HepG2 (cell line): Measurements from ENCODE around the gene HMHB1. TPM values are rescaled to one million over a fixed set of nuclear protein-coding genes. Genes with fewer than 3 reads are reported as not detected.
A peak's percentile ranks its signal among the peaks of the same experiment; 100 is the strongest.

Experiments
- CENPX ChIP-seq: sonication (generic); formaldehyde crosslinking; IDR thresholded peaks from 2 replicates; pipeline ENCODE4 v1.9.0; 2021; ENCODE audit warnings: mild to moderate bottlenecking, missing genetic modification reagents, moderate library complexity
- CHD2 ChIP-seq: IDR thresholded peaks from 2 replicates; pipeline ENCODE4 v1.6.1; 2011; ENCODE audit warnings: low read depth, low read length, improper control_type of control experiment
- GATAD2A ChIP-seq: IDR thresholded peaks from 2 replicates; pipeline ENCODE4 v1.6.1; 2016
- HNRNPLL ChIP-seq: fragments of 200-400 bp; formaldehyde crosslinking; IDR thresholded peaks from 2 replicates; pipeline ENCODE4 v1.6.1; 2017; ENCODE audit warnings: mild to moderate bottlenecking, low read depth, low read length; ENCODE audit not compliant: poor library complexity, severe bottlenecking
- NAIF1 ChIP-seq: sonication (generic); formaldehyde crosslinking; IDR thresholded peaks from 2 replicates; pipeline ENCODE4 v1.5.0; 2020; ENCODE audit warnings: mild to moderate bottlenecking, missing genetic modification reagents, borderline replicate concordance
- NCOR1 ChIP-seq: fragments of 200-600 bp; sonication (generic); IDR thresholded peaks from 2 replicates; pipeline ENCODE4 v1.7.0; 2017; ENCODE audit warnings: antibody characterized with exemption, low read length, borderline replicate concordance
- NR2F6 ChIP-seq, 2 experiments: IDR thresholded peaks; 2 replicates each; pipeline ENCODE4 v1.6.1; 2016; ENCODE audit warnings: antibody characterized with exemption in 1 of 2, mild to moderate bottlenecking in 1 of 2
- PAF1 ChIP-seq: IDR thresholded peaks from 2 replicates; pipeline ENCODE4 v1.6.1; 2016; ENCODE audit warnings: missing genetic modification reagents, missing compliant biosample characterization
- RAD51 ChIP-seq: fragments of 450-650 bp; IDR thresholded peaks from 2 replicates; pipeline ENCODE4 v1.6.1; 2016; ENCODE audit warnings: borderline replicate concordance
- RBFOX2 ChIP-seq: fragments of 200-400 bp; formaldehyde crosslinking; IDR thresholded peaks from 2 replicates; pipeline ENCODE4 v1.6.1; 2017; ENCODE audit warnings: low read depth, mild to moderate bottlenecking, low read length
- SP1 ChIP-seq, 2 experiments: fragments of 450-650 bp in 1 of 2; sonication (generic) in 1 of 2; formaldehyde crosslinking in 1 of 2; IDR thresholded peaks; 2 replicates each; pipeline versions ENCODE4 v1.4.0 to v1.6.1; 2016 to 2020; ENCODE audit warnings: missing genetic modification reagents in 1 of 2
- TCF7 ChIP-seq: sonication (generic); IDR thresholded peaks from 2 replicates; pipeline ENCODE4 v1.6.1; 2016; ENCODE audit warnings: antibody characterized with exemption, low read depth
- TOE1 ChIP-seq: sonication (generic); formaldehyde crosslinking; IDR thresholded peaks from 2 replicates; pipeline ENCODE4 v1.4.0; 2020; ENCODE audit warnings: mild to moderate bottlenecking, missing genetic modification reagents
- XBP1 ChIP-seq: sonication (generic); formaldehyde crosslinking; IDR thresholded peaks from 2 replicates; pipeline ENCODE4 v1.5.0; 2020; ENCODE audit warnings: missing genetic modification reagents
- ZNF121 ChIP-seq: sonication (generic); formaldehyde crosslinking; IDR thresholded peaks from 2 replicates; pipeline ENCODE4 v1.5.0; 2020; ENCODE audit warnings: mild to moderate bottlenecking, missing genetic modification reagents
- ZNF230 ChIP-seq: sonication (generic); formaldehyde crosslinking; IDR thresholded peaks from 2 replicates; pipeline ENCODE4 v1.4.0; 2020; ENCODE audit warnings: mild to moderate bottlenecking, missing genetic modification reagents
- ZNF614 ChIP-seq: IDR thresholded peaks from 2 replicates; pipeline ENCODE4 v1.6.1; 2018; ENCODE audit warnings: missing biosample characterization, missing genetic modification reagents, inconsistent platforms, borderline replicate concordance
- ZNF652 ChIP-seq: IDR thresholded peaks from 2 replicates; pipeline ENCODE4 v1.6.1; 2016; ENCODE audit warnings: low read depth, borderline replicate concordance
- ZSCAN20 ChIP-seq: sonication (generic); formaldehyde crosslinking; IDR thresholded peaks from 2 replicates; pipeline ENCODE4 v1.4.0; 2020; ENCODE audit warnings: missing genetic modification reagents, mild to moderate bottlenecking, borderline replicate concordance
- ZSCAN25 ChIP-seq: sonication (generic); formaldehyde crosslinking; IDR thresholded peaks from 2 replicates; pipeline ENCODE4 v1.8.0; 2022; ENCODE audit warnings: mild to moderate bottlenecking, missing genetic modification reagents
- ZSCAN31 ChIP-seq: sonication (generic); formaldehyde crosslinking; IDR thresholded peaks from 2 replicates; pipeline ENCODE4 v1.5.0; 2020; ENCODE audit warnings: low read depth, mild to moderate bottlenecking, missing genetic modification reagents
- polyA plus RNA-seq, 8 experiments: library from polyadenylated mRNA; depleted of rRNA in 3 of 8; stranded (reverse) in 7 of 8; unstranded in 1 of 8; fragments of >200 nt; fragmentation: Illumina TruSeq in 4 of 8; extraction: Trizol in 4 of 8; gene quantifications; 2 replicates each; pipeline versions ENCODE4 v1.2.1 to v1.2.3, GENCODE V29; 2011 to 2016; ENCODE audit warnings: low read depth in 4 of 8, missing spikeins in 1 of 8, mixed read lengths in 1 of 8; ENCODE audit not compliant: insufficient read depth in 1 of 8
- total RNA-seq, 5 experiments: library from RNA; depleted of rRNA; stranded (reverse); fragments of >200 nt; fragmentation: Illumina TruSeq; extraction: Trizol; gene quantifications; 2 replicates each; pipeline ENCODE4 v1.2.3, GENCODE V29; 2016; ENCODE audit warnings: low read depth in 1 of 5
- TF ChIP-seq, protein P1 (sequence below): sonication (generic); formaldehyde crosslinking; IDR thresholded peaks from 2 replicates; pipeline ENCODE4 v1.5.1; 2020; ENCODE audit warnings: mild to moderate bottlenecking, missing genetic modification reagents, borderline replicate concordance
- TF ChIP-seq, protein P2 (sequence below): sonication (generic); formaldehyde crosslinking; IDR thresholded peaks from 2 replicates; pipeline ENCODE4 v1.4.0; 2020; ENCODE audit warnings: missing genetic modification reagents
- TF ChIP-seq, protein P3 (sequence below): sonication (generic); formaldehyde crosslinking; IDR thresholded peaks from 2 replicates; pipeline ENCODE4 v1.4.0; 2020; ENCODE audit warnings: mild to moderate bottlenecking, missing genetic modification reagents

The HMHB1 gene
- total and polyA plus RNA-seq, 2 of the 13 experiments (the other 11 are each of a cell fraction or from before 2014, with no cell fraction given), result not detected

DNA sequence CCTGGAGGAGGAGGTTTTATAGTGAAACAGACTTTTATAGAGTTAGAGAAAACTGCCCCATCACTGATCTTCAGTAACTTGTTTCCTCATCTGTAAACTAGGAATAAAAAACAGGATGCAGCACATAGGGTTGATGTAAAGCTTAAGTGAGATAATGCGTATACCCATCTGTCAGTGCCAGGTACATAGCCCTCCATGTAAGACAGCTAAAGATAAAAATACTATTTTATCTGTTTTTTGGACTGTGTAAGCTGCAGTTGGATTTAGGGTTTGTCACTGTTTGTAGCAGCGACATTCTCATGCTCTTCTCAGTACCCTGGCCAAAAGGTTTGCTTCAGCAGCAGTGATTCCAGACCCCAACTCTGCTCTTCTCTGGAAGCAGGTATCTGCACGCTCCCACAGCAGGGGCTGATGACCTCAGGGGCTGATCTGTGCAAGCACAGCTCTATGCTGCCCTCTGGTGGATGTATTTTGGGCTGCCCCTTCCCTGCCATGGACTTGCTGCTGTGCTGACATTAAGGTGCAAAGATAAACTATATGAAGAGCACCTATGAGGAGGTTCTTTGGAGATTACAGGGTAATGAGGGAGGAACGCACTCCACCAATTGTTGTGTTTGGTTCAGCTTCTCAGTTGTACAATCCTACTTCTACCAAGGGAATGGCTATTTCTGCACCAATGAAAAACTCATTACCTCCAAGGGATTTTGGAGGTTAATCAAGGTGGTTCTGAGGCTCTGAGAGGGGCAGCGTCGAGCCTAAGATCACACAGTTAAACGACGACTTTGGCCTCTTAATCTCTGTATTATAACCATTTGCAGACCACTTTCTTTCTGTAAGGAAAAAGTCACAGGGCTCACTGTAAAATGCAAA is 13.1 kb downstream of the HMHB1 start (continued):
- TF ChIP-seq RBFOX2 (no peak), NR2F6 (IDR thresholded peaks at IDR 0.05) (peak; percentile 54), NR2F6 (CRISPR knock-in tag; IDR thresholded peaks at IDR 0.05) (peak; percentile 80; the same call in 1 of the 2 replicates), ZSCAN31 (CRISPR knock-in tag) (no peak), CENPX (CRISPR knock-in tag) (no peak), RAD51 (no peak), CHD2 (no peak), TCF7 (no peak), NCOR1 (no peak), PAF1 (CRISPR knock-in tag) (no peak), NAIF1 (CRISPR knock-in tag) (no peak), ZSCAN25 (CRISPR knock-in tag) (peak; percentile 29; the same call in 1 of the 2 replicates), ZNF121 (CRISPR knock-in tag) (no peak), ZNF652 (CRISPR knock-in tag) (no peak), SP1 (IDR thresholded peaks at IDR 0.05) (no peak), SP1 (CRISPR knock-in tag; IDR thresholded peaks at IDR 0.05) (no peak), TOE1 (CRISPR knock-in tag) (no peak), ZSCAN20 (no peak), ZNF230 (CRISPR knock-in tag) (no peak), GATAD2A (CRISPR knock-in tag) (peak; percentile 64), ZNF614 (CRISPR knock-in tag) (peak; percentile 57; the same call in 1 of the 2 replicates), HNRNPLL (no peak), XBP1 (CRISPR knock-in tag) (no peak)
- TF ChIP-seq, protein P1, sequence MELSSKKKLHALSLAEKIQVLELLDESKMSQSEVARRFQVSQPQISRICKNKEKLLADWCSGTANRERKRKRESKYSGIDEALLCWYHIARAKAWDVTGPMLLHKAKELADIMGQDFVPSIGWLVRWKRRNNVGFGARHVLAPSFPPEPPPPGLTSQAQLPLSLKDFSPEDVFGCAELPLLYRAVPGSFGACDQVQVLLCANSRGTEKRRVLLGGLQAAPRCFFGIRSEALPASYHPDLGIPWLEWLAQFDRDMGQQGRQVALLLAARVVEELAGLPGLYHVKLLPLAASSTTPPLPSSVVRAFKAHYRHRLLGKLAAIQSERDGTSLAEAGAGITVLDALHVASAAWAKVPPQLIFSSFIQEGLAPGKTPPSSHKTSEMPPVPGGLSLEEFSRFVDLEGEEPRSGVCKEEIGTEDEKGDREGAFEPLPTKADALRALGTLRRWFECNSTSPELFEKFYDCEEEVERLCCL (CRISPR knock-in tag), result no peak
- TF ChIP-seq, protein P2, sequence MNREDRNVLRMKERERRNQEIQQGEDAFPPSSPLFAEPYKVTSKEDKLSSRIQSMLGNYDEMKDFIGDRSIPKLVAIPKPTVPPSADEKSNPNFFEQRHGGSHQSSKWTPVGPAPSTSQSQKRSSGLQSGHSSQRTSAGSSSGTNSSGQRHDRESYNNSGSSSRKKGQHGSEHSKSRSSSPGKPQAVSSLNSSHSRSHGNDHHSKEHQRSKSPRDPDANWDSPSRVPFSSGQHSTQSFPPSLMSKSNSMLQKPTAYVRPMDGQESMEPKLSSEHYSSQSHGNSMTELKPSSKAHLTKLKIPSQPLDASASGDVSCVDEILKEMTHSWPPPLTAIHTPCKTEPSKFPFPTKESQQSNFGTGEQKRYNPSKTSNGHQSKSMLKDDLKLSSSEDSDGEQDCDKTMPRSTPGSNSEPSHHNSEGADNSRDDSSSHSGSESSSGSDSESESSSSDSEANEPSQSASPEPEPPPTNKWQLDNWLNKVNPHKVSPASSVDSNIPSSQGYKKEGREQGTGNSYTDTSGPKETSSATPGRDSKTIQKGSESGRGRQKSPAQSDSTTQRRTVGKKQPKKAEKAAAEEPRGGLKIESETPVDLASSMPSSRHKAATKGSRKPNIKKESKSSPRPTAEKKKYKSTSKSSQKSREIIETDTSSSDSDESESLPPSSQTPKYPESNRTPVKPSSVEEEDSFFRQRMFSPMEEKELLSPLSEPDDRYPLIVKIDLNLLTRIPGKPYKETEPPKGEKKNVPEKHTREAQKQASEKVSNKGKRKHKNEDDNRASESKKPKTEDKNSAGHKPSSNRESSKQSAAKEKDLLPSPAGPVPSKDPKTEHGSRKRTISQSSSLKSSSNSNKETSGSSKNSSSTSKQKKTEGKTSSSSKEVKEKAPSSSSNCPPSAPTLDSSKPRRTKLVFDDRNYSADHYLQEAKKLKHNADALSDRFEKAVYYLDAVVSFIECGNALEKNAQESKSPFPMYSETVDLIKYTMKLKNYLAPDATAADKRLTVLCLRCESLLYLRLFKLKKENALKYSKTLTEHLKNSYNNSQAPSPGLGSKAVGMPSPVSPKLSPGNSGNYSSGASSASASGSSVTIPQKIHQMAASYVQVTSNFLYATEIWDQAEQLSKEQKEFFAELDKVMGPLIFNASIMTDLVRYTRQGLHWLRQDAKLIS (CRISPR knock-in tag), result no peak
- TF ChIP-seq, protein P3, sequence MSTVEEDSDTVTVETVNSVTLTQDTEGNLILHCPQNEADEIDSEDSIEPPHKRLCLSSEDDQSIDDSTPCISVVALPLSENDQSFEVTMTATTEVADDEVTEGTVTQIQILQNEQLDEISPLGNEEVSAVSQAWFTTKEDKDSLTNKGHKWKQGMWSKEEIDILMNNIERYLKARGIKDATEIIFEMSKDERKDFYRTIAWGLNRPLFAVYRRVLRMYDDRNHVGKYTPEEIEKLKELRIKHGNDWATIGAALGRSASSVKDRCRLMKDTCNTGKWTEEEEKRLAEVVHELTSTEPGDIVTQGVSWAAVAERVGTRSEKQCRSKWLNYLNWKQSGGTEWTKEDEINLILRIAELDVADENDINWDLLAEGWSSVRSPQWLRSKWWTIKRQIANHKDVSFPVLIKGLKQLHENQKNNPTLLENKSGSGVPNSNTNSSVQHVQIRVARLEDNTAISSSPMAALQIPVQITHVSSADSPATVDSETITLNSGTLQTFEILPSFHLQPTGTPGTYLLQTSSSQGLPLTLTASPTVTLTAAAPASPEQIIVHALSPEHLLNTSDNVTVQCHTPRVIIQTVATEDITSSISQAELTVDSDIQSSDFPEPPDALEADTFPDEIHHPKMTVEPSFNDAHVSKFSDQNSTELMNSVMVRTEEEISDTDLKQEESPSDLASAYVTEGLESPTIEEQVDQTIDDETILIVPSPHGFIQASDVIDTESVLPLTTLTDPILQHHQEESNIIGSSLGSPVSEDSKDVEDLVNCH (CRISPR knock-in tag), result no peak
